B cell (primary cell): ENCODE data around the gene SEMA7A. TPM values are rescaled to one million over a fixed set of nuclear protein-coding genes. Genes with fewer than 3 reads are reported as not detected.
A peak's percentile ranks its signal among the peaks of the same experiment; 100 is the strongest.

Source experiments
- ATAC-seq: fragments of 200-7000 bp; cut with Tn5 transposase; one replicate; pipeline ENCODE4 v1.10.0; 2021; ENCODE audit warnings: low read depth, mild to moderate bottlenecking, moderate number of reproducible peaks, moderate library complexity
- CTCF ChIA-PET: fragments of 350-600 bp; sonication (Branson Sonifier 250); formaldehyde crosslinking; loops from one replicate; lab custom pipeline; 2021; ENCODE audit warnings: antibody characterized with exemption, inconsistent platforms; lab: Charles Lee
- POLR2A ChIA-PET: fragments of 350-600 bp; sonication (Branson Sonifier 250); formaldehyde crosslinking; loops from one replicate; lab custom pipeline; 2021; ENCODE audit warnings: antibody characterized with exemption; lab: Charles Lee
- DNase-seq: peaks from one replicate; pipeline ENCODE4 v3.0.0; 2013
- H2AFZ ChIP-seq: 2 replicates; pipeline ENCODE4 v1.6.1; 2012; ENCODE audit warnings: mild to moderate bottlenecking, low read depth, low read length; ENCODE audit not compliant: insufficient read depth, poor library complexity, severe bottlenecking
- H3K27ac ChIP-seq, 2 donors: 1 replicate in 1 of 2; 2 replicates in 1 of 2; pipeline ENCODE4 v1.5.1; 2012 to 2013; ENCODE audit warnings: low read length in 2 of 2, mild to moderate bottlenecking in 2 of 2, moderate library complexity in 1 of 2
- H3K27me3 ChIP-seq, 4 experiments: fragments of 200-600 bp in 1 of 4; sonication (generic) in 1 of 4; replicated peaks in 1 of 4; 1 replicate in 2 of 4; 2 replicates in 2 of 4; pipeline versions ENCODE4 v1.6.1 to v1.7.0; 2013 to 2016; ENCODE audit warnings: low read length in 3 of 4, mild to moderate bottlenecking in 2 of 4, mixed read lengths in 1 of 4, moderate library complexity in 1 of 4; ENCODE audit not compliant: insufficient read depth in 4 of 4, control insufficient read depth in 3 of 4; ENCODE audit errors: control extremely low read depth in 1 of 4
- H3K36me3 ChIP-seq, 2 experiments: replicated peaks in 1 of 2; 1 replicate in 1 of 2; 2 replicates in 1 of 2; pipeline versions ENCODE4 v1.6.1 to v1.7.1; 2013; ENCODE audit warnings: low read length in 1 of 2; ENCODE audit not compliant: insufficient read depth in 2 of 2, control insufficient read depth in 1 of 2; ENCODE audit errors: control extremely low read depth in 1 of 2, extremely low read depth in 1 of 2
- H3K4me1 ChIP-seq, 2 donors: fragments of 200-600 bp in 1 of 2; sonication (generic) in 1 of 2; 1 replicate in 1 of 2; 2 replicates in 1 of 2; pipeline versions ENCODE4 v1.5.1 to v1.6.1; 2013 to 2017; ENCODE audit warnings: low read length in 2 of 2; ENCODE audit not compliant: control insufficient read depth in 2 of 2, insufficient read depth in 2 of 2
- H3K4me2 ChIP-seq: replicated peaks from 2 replicates; pipeline ENCODE3; 2012; ENCODE audit warnings: mild to moderate bottlenecking, low read depth, low read length; ENCODE audit not compliant: poor library complexity, severe bottlenecking
- H3K4me3 ChIP-seq, 5 experiments: fragments of 200-600 bp in 1 of 5; sonication (generic) in 1 of 5; 1 replicate in 3 of 5; 2 replicates in 2 of 5; pipeline versions ENCODE4 v1.5.1 to v1.7.0; 2011 to 2016; ENCODE audit warnings: low read length in 4 of 5, mild to moderate bottlenecking in 4 of 5, low read depth in 2 of 5, control low read depth in 1 of 5, moderate library complexity in 1 of 5; ENCODE audit not compliant: insufficient read depth in 1 of 5; ENCODE audit errors: control extremely low read depth in 1 of 5, extremely low read depth in 1 of 5
- H3K79me2 ChIP-seq: fragments of 200-600 bp; sonication (generic); one replicate; pipeline ENCODE4 v1.6.0; 2016; ENCODE audit warnings: low read length; ENCODE audit not compliant: control insufficient read depth, insufficient read depth
- H3K9ac ChIP-seq: fragments of 200-600 bp; sonication (generic); 2 replicates; pipeline ENCODE4 v1.6.1; 2017; ENCODE audit warnings: mild to moderate bottlenecking, low read length, moderate library complexity
- H3K9me3 ChIP-seq, 3 donors: one replicate each; pipeline versions ENCODE4 v1.6.1 to v1.7.1; 2013; ENCODE audit warnings: low read length in 2 of 3; ENCODE audit not compliant: control insufficient read depth in 2 of 3, insufficient read depth in 1 of 3; ENCODE audit errors: control extremely low read depth in 1 of 3
- H4K20me1 ChIP-seq: 2 replicates; pipeline ENCODE4 v1.6.0; 2012; ENCODE audit warnings: mild to moderate bottlenecking, low read length; ENCODE audit not compliant: insufficient read depth, control insufficient read depth, poor library complexity, severe bottlenecking
- H3K27ac Mint-ChIP-seq: one replicate; pipeline ENCODE4 v1.8.0; 2021; ENCODE audit warnings: mixed read lengths
- H3K27me3 Mint-ChIP-seq: one replicate; pipeline ENCODE4 v1.8.0; 2021; ENCODE audit warnings: mixed read lengths
- H3K4me1 Mint-ChIP-seq: one replicate; pipeline ENCODE4 v1.8.0; 2021; ENCODE audit warnings: mixed read lengths
- H3K4me3 Mint-ChIP-seq: one replicate; pipeline ENCODE4 v1.8.0; 2021; ENCODE audit warnings: mixed read lengths
- H3K9me3 Mint-ChIP-seq: one replicate; pipeline ENCODE4 v1.8.0; 2022; ENCODE audit warnings: mixed read lengths; ENCODE audit not compliant: insufficient read depth
- CTCF ChIP-seq: fragments of 200-600 bp; IDR thresholded peaks from one replicate; pipeline ENCODE4 v1.8.0; 2022; ENCODE audit warnings: antibody characterized with exemption, mild to moderate bottlenecking
- EZH2 ChIP-seq: IDR thresholded peaks from 2 replicates; pipeline ENCODE4 v1.6.1; 2012; ENCODE audit warnings: borderline replicate concordance, low read depth, mild to moderate bottlenecking, moderate library complexity, low read length; ENCODE audit not compliant: insufficient read depth, poor library complexity, severe bottlenecking
- WGBS: methylation state at CpG from one replicate; pipeline ENCODE4 v1.1.5; 2013; ENCODE audit warnings: missing lambda C conversion rate; ENCODE audit not compliant: insufficient coverage; 5-methylcytosine and 5-hydroxymethylcytosine counted together
- intact Hi-C: fragments of 100-400 bp; cut with micrococcal nuclease; formaldehyde crosslinking; loops from one replicate; pipeline ENCODE4 v1.10.0; 2022
- polyA plus RNA-seq: library from polyadenylated mRNA; depleted of rRNA; stranded (reverse); fragments of >200 nt; gene quantifications from 2 replicates; pipeline ENCODE4 v1.2.3, GENCODE V29; 2012
- total RNA-seq, 2 donors: library from RNA; stranded (reverse); fragments of 120-200 nt in 1 of 2; gene quantifications; 1 replicate in 1 of 2; 2 replicates in 1 of 2; pipeline versions ENCODE4 v1.2.3 to v1.2.4, GENCODE V29; 2013 to 2022

The SEMA7A gene
- total and polyA plus RNA-seq, 2 donors (not counting 1 experiment from before 2014, with no cell fraction given): 42.0 to 44.2 TPM

GRCh38 chr15:74381481-74381880 lies 52.3 kb downstream of the SEMA7A start:
- H3K27ac Mint-ChIP-seq: no peak overlapping the region
- ChIA-PET POLR2A (interaction anchor here (0.6 kb wide), 1 partner anchor 110 kb away, joined by 15 read pairs; no protein-coding TSS in a partner anchor), CTCF (interaction anchor here (1.1 to 23.1 kb wide), 15 partner anchors 9 to 387 kb away, joined by 3 to 855 read pairs (median 18); partner anchors contain the start of genes SEMA7A and UBL7)
- H3K27me3 ChIP-seq: no peaks in the 10 kb centered on the region
- no peak overlapping the region for H3K9ac ChIP-seq
- no peak overlapping the region for H3K4me3 ChIP-seq
- H3K79me2 ChIP-seq: peaks cover 11% of the 10 kb centered on the region
- no peaks in the 10 kb centered on the region for H3K27me3 Mint-ChIP-seq
- H3K4me3 Mint-ChIP-seq: no peak overlapping the region
- TF ChIP-seq EZH2: no peak
- H3K36me3 ChIP-seq: no peaks in the 10 kb centered on the region
- ATAC-seq (no peak), DNase-seq (no peak)
- H3K4me1 Mint-ChIP-seq: peaks cover 52% of the 10 kb centered on the region
- no peak overlapping the region for H3K4me2 ChIP-seq
- no peak overlapping the region for H2AFZ ChIP-seq
- H3K4me1 ChIP-seq: peaks cover 46 to 50% of the 10 kb centered on the region in 2 donors
- 95% methylated on average over 3 of the region's 5 CpGs for WGBS
- intact Hi-C loops: loop anchor here (5.0 kb wide), 1 partner anchor 389 kb away; the partner anchor contains the start of genes PML and STOML1
- no peaks in the 10 kb centered on the region for H3K9me3 Mint-ChIP-seq
- H4K20me1 ChIP-seq: no peaks in the 10 kb centered on the region
- no peaks in the 10 kb centered on the region for H3K9me3 ChIP-seq
- no peak overlapping the region for H3K27ac ChIP-seq

GRCh38 chr15:74381190-74381453 lies 52.6 kb downstream of the SEMA7A start:
- Histone ChIP-seq H3K79me2 (peaks cover 11% of the 10 kb centered on the region), H3K9ac (no peak overlapping the region), H3K9me3 (no peaks in the 10 kb centered on the region), H3K36me3 (no peaks in the 10 kb centered on the region), H3K4me2 (no peak overlapping the region), H2AFZ (no peak overlapping the region), H3K4me3 (no peak overlapping the region), H3K27me3 (no peaks in the 10 kb centered on the region), H3K27ac (no peak overlapping the region), H4K20me1 (no peaks in the 10 kb centered on the region), H3K4me1 (peaks cover 42 to 47% of the 10 kb centered on the region in 2 donors)
- POLR2A ChIA-PET: interaction anchor here (0.6 kb wide), 1 partner anchor 111 kb away, joined by 15 read pairs; no protein-coding TSS in a partner anchor
- intact Hi-C loops: loop anchor here (5.0 kb wide), 1 partner anchor 389 kb away; the partner anchor contains the start of genes PML and STOML1
- H3K4me1 Mint-ChIP-seq: peaks cover 49% of the 10 kb centered on the region
- no peaks in the 10 kb centered on the region for H3K9me3 Mint-ChIP-seq
- H3K27me3 Mint-ChIP-seq: no peaks in the 10 kb centered on the region
- ATAC-seq: no peak
- H3K27ac Mint-ChIP-seq: no peak overlapping the region
- TF ChIP-seq CTCF: no peak
- TF ChIP-seq EZH2: no peak
- WGBS: 89% methylated on average over 1 of the region's 2 CpGs
- H3K4me3 Mint-ChIP-seq: no peak overlapping the region
- CTCF ChIA-PET: interaction anchor here (1.1 to 23.1 kb wide), 12 partner anchors 8 to 252 kb away, joined by 3 to 855 read pairs (median 20); partner anchors contain the start of genes SEMA7A and UBL7
- peak; percentile 13 for DNase-seq
